Gastrocnemius medialis (tissue), 4 donors: Measurements from ENCODE around the gene DIP2C.

Experiments
- CTCF ChIP-seq, 5 experiments: fragments of 450-650 bp in 3 of 5; fragments of 200-600 bp in 2 of 5; sonication (generic) in 2 of 5; IDR thresholded peaks in 4 of 5; conservative IDR thresholded peaks in 1 of 5; 1 replicate in 4 of 5; 2 replicates in 1 of 5; pipeline ENCODE4 v1.5.1; 2016 to 2019; ENCODE audit warnings: antibody characterized with exemption in 5 of 5, mild to moderate bottlenecking in 3 of 5, moderate library complexity in 3 of 5
- POLR2A ChIP-seq, 2 donors: fragments of 450-650 bp; IDR thresholded peaks; one replicate each; pipeline ENCODE4 v1.6.1; 2017; ENCODE audit warnings: antibody characterized with exemption in 2 of 2, mild to moderate bottlenecking in 2 of 2, moderate library complexity in 2 of 2

- no peak for TF ChIP-seq CTCF (IDR thresholded peaks at IDR 0.05 in 4 of 5, conservative IDR thresholded peaks at IDR 0.05 in 1 of 5)
- TF ChIP-seq POLR2A (IDR thresholded peaks at IDR 0.05) = no peak
These were observed 12.4 kb downstream of the DIP2C start for GRCh38 chr10:677038-677437.
